Measurements from ENCODE around the gene CCNI. TPM values are rescaled to one million over a fixed set of nuclear protein-coding genes. Genes with fewer than 3 reads are reported as not detected.
"Not testable (repeated sequence)": the region's sequence is repeated elsewhere in the genome, so short reads cannot be mapped to it uniquely, and the experiment has no call there.

Gene CCNI
- total RNA-seq, 2 donors from 2014 or later, result 159 to 260 TPM

- DNase-seq, result no peak
- Histone ChIP-seq H3K4me1 (no peaks in the 10 kb centered on the region), H3K9me3 (no peaks in the 10 kb centered on the region), H3K9ac (ENCODE audit: low read depth in 2 of 2, low read length in 2 of 2) (no peak overlapping the region), H3K4me3 (no peak overlapping the region), H3K27ac (no peak overlapping the region), H3K27me3 (no peaks in the 10 kb centered on the region), H3K36me3 (no peaks in the 10 kb centered on the region)
- no peak for TF ChIP-seq CTCF (IDR thresholded peaks at IDR 0.05)
- intact Hi-C loops (cut with DNase I), result loop anchor here (5.0 to 10.0 kb wide), 2 partner anchors 87 to 275 kb away; no protein-coding TSS in a partner anchor
Measured at GRCh38 chr4:77039796-77040195, 36.0 kb downstream of the CCNI start.

- no peaks in the 10 kb centered on the region for H3K4me1 ChIP-seq
- no peak overlapping the region for H3K4me3 ChIP-seq
- H3K9ac ChIP-seq (ENCODE audit: low read depth in 2 of 2, low read length in 2 of 2), result no peak overlapping the region
- no peak overlapping the region for H3K27ac ChIP-seq
- H3K27me3 ChIP-seq, result no peaks in the 10 kb centered on the region
- intact Hi-C loops (cut with DNase I), result no loop called here
- H3K9me3 ChIP-seq, result no peaks in the 10 kb centered on the region
- DNase-seq, result no peak
- no peak for TF ChIP-seq CTCF (IDR thresholded peaks at IDR 0.05)
- no peaks in the 10 kb centered on the region for H3K36me3 ChIP-seq
Measured at GRCh38 chr4:77037736-77038135, 38.1 kb downstream of the CCNI start.

- DNase-seq; H3K9me3 ChIP-seq; H3K4me1 ChIP-seq; H3K36me3 ChIP-seq; H3K9ac ChIP-seq (ENCODE audit: low read depth in 2 of 2, low read length in 2 of 2); intact Hi-C loops (cut with DNase I); H3K27me3 ChIP-seq; H3K4me3 ChIP-seq; H3K27ac ChIP-seq: not testable (repeated sequence)
Measured at GRCh38 chr4:77037168-77037567, 38.6 kb downstream of the CCNI start.

- H3K36me3 ChIP-seq, result peaks cover under 1% of the 10 kb centered on the region
- no peak overlapping the region for H3K4me3 ChIP-seq
- no peak overlapping the region for H3K27ac ChIP-seq
- H3K27me3 ChIP-seq, result no peaks in the 10 kb centered on the region
- no peak for DNase-seq
- H3K9me3 ChIP-seq, result no peaks in the 10 kb centered on the region
- H3K9ac ChIP-seq (ENCODE audit: low read depth in 2 of 2, low read length in 2 of 2), result no peak overlapping the region
- no peaks in the 10 kb centered on the region for H3K4me1 ChIP-seq
- TF ChIP-seq CTCF (IDR thresholded peaks at IDR 0.05), result no peak
- intact Hi-C loops (cut with DNase I), result no loop called here
Measured at GRCh38 chr4:77036206-77036605, 39.6 kb downstream of the CCNI start.

- Histone ChIP-seq H3K9ac (ENCODE audit: low read depth in 2 of 2, low read length in 2 of 2) (no peak overlapping the region), H3K4me3 (no peak overlapping the region), H3K27me3 (no peaks in the 10 kb centered on the region), H3K27ac (no peak overlapping the region), H3K9me3 (no peaks in the 10 kb centered on the region), H3K36me3 (peaks cover 3% of the 10 kb centered on the region), H3K4me1 (no peaks in the 10 kb centered on the region)
- intact Hi-C loops (cut with DNase I), result no loop called here
- no peak for TF ChIP-seq CTCF (IDR thresholded peaks at IDR 0.05)
- no peak for DNase-seq
Measured at GRCh38 chr4:77035153-77035552, 40.6 kb downstream of the CCNI start.

GRCh38 chr4:77031544-77031943 is 44.2 kb downstream of the CCNI start:
- H3K27ac ChIP-seq, result no peak overlapping the region
- no peak overlapping the region for H3K9ac ChIP-seq (ENCODE audit: low read depth in 2 of 2, low read length in 2 of 2)
- no peaks in the 10 kb centered on the region for H3K27me3 ChIP-seq
- H3K4me1 ChIP-seq, result no peaks in the 10 kb centered on the region
- intact Hi-C loops (cut with DNase I), result no loop called here
- H3K9me3 ChIP-seq, result no peaks in the 10 kb centered on the region
- DNase-seq, result no peak
- TF ChIP-seq CTCF (IDR thresholded peaks at IDR 0.05), result no peak
- H3K36me3 ChIP-seq, result peaks cover 3% of the 10 kb centered on the region
- no peak overlapping the region for H3K4me3 ChIP-seq

- H3K27me3 ChIP-seq; intact Hi-C loops (cut with DNase I); H3K9ac ChIP-seq (ENCODE audit: low read depth in 2 of 2, low read length in 2 of 2); H3K9me3 ChIP-seq; H3K36me3 ChIP-seq; H3K4me1 ChIP-seq; DNase-seq; H3K4me3 ChIP-seq; H3K27ac ChIP-seq: not testable (repeated sequence)
Measured at GRCh38 chr4:77029757-77030156, 46.0 kb downstream of the CCNI start.
